Ammon's horn (tissue), 1 donor: Measurements from ENCODE around the gene OR51S1.
"Not testable (repeated sequence)": the region's sequence is repeated elsewhere in the genome, so short reads cannot be mapped to it uniquely, and the experiment has no call there.

Experiments
- DNase-seq: peaks from one replicate; pipeline ENCODE4 v3.0.0-alpha.2; 2016; ENCODE audit warnings: low spot score

OR51S1 gene

GRCh38 chr11:4848908-4849532, at the start of gene OR51S1:
Gene OR51S1 (minus strand): TSS chr11:4849208. CDS start chr11:4849208, 0 bp downstream.
- DNase-seq, result no peak

- DNase-seq, result no peak
Measured at GRCh38 chr11:4891996-4892640, 43.1 kb upstream of the OR51S1 start.

- DNase-seq, result no peak
Measured at GRCh38 chr11:4890279-4890678, 41.3 kb upstream of the OR51S1 start.

GRCh38 chr11:4887591-4887990, 38.6 kb upstream of the OR51S1 start:
- DNase-seq, result no peak

GRCh38 chr11:4886186-4886585, 37.2 kb upstream of the OR51S1 start:
- DNase-seq, result no peak

GRCh38 chr11:4884361-4884760, 35.4 kb upstream of the OR51S1 start:
- DNase-seq, result no peak

- DNase-seq, result no peak
Measured at GRCh38 chr11:4882543-4882942, 33.5 kb upstream of the OR51S1 start.

GRCh38 chr11:4881860-4882500, 33.0 kb upstream of the OR51S1 start, which contains the start of gene OR51T1:
Gene OR51T1 (plus strand): TSS chr11:4881900. CDS start chr11:4881900, 0 bp downstream.
- no peak for DNase-seq

GRCh38 chr11:4881188-4881587, 32.2 kb upstream of the OR51S1 start:
- DNase-seq, result no peak

GRCh38 chr11:4865855-4866254, 16.8 kb upstream of the OR51S1 start:
- no peak for DNase-seq

GRCh38 chr11:4863876-4864275, 14.9 kb upstream of the OR51S1 start:
- DNase-seq, result no peak

- DNase-seq, result no peak
Measured at GRCh38 chr11:4862447-4863236, 13.6 kb upstream of the OR51S1 start.

GRCh38 chr11:4854286-4854685, 5.3 kb upstream of the OR51S1 start:
- not testable (repeated sequence) for DNase-seq

- DNase-seq, result no peak
Measured at GRCh38 chr11:4851033-4851432, 2.0 kb upstream of the OR51S1 start.

- DNase-seq, result no peak
Measured at GRCh38 chr11:4839851-4840549, 9.0 kb downstream of the OR51S1 start.

GRCh38 chr11:4830909-4831308, 18.1 kb downstream of the OR51S1 start:
- DNase-seq, result no peak

GRCh38 chr11:4830346-4830745, 18.7 kb downstream of the OR51S1 start:
- DNase-seq, result no peak

GRCh38 chr11:4826425-4826824, 22.6 kb downstream of the OR51S1 start:
- DNase-seq, result no peak

- DNase-seq, result no peak
Measured at GRCh38 chr11:4825132-4825531, 23.9 kb downstream of the OR51S1 start.

GRCh38 chr11:4821021-4821420, 28.0 kb downstream of the OR51S1 start, which contains the start of gene OR51F2:
Gene OR51F2 (plus strand): TSS chr11:4821321. CDS start chr11:4821422, 101 bp downstream.
- DNase-seq, result no peak

- DNase-seq, result peak; percentile 5
Measured at GRCh38 chr11:4809246-4809645, 39.8 kb downstream of the OR51S1 start.

GRCh38 chr11:4808476-4808875, 40.5 kb downstream of the OR51S1 start:
- DNase-seq, result no peak
